GM12872 (cell line): ENCODE results near the gene TMEM214.

Source experiments
- TF ChIP-seq, protein P1 (sequence below): IDR thresholded peaks from 3 replicates; pipeline ENCODE4 v1.5.1; 2011; ENCODE audit warnings: low read depth, mild to moderate bottlenecking, low read length, moderate library complexity; ENCODE audit not compliant: insufficient read depth

The TMEM214 gene

DNA sequence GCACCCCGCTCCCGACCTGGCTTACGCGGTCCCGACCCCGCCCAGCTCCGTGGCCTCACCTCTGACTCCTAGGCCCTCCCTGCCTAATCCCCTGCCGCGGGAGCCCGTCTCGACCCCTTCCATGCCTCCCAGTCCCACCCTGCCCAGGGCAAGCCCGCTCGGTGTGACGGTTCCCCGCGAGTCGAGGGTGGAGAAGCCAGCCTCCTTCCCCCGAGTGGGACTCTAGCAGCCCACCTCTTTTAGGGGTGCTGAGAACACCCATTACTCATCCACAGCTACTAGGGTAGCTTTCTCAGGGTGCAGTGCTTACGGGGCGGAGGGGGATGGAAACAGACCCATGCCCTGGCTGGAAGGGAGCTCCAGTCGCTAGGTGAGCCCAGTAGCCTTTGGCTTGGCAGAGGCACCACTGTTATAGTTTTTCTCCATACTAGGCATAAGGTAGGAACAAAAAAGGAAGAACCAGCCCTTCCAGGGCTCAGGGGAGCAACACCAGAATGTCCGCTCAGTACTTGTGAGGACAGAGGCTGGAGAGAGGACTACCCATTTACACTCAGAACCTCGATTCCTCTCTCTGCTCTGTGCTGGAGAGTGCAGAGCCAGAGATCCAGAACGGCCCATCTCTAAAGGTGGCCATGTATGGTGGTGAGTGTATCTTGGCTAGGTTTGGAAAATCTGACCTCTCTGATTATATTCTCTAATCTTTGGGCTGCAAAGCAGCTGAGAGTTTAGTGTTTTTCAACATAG lies 19.3 kb downstream of the TMEM214 start:
- TF ChIP-seq, protein P1, sequence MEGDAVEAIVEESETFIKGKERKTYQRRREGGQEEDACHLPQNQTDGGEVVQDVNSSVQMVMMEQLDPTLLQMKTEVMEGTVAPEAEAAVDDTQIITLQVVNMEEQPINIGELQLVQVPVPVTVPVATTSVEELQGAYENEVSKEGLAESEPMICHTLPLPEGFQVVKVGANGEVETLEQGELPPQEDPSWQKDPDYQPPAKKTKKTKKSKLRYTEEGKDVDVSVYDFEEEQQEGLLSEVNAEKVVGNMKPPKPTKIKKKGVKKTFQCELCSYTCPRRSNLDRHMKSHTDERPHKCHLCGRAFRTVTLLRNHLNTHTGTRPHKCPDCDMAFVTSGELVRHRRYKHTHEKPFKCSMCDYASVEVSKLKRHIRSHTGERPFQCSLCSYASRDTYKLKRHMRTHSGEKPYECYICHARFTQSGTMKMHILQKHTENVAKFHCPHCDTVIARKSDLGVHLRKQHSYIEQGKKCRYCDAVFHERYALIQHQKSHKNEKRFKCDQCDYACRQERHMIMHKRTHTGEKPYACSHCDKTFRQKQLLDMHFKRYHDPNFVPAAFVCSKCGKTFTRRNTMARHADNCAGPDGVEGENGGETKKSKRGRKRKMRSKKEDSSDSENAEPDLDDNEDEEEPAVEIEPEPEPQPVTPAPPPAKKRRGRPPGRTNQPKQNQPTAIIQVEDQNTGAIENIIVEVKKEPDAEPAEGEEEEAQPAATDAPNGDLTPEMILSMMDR, result no peak

DNA sequence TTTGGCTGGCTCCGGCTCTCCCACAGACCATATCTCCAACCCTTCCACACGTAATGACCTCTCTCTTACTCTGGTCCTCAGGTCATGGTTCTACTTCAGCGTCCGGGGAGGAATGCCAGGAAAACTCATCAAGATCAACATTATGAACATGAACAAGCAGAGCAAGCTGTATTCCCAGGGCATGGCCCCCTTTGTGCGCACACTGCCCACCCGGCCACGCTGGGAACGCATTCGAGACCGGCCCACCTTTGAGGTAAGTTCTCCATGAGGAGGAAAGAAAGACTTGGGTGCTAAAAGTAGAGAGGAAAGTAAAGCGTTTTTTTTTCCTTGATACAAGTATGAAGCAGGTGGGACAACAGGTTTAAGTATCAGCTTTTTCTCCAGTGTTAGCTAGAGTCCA lies 20.6 kb downstream of the TMEM214 start:
- TF ChIP-seq, protein P1, result no peak

DNA sequence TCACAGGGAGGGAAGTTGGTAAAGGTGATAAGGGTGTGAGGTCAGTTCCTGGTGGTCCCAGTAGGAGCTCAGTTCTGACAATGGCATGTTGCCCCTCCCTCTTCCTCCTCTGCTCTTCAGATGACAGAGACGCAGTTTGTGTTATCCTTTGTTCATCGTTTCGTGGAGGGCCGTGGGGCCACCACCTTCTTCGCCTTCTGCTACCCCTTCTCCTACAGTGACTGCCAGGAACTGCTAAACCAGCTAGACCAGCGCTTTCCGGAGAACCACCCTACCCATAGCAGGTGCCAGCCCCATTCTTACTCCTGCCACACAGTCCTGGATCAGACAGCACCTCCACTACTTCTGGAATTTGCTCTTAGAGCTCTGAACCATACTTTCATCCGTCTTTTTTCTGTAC lies 21.0 kb downstream of the TMEM214 start:
- TF ChIP-seq, protein P1, result no peak

DNA sequence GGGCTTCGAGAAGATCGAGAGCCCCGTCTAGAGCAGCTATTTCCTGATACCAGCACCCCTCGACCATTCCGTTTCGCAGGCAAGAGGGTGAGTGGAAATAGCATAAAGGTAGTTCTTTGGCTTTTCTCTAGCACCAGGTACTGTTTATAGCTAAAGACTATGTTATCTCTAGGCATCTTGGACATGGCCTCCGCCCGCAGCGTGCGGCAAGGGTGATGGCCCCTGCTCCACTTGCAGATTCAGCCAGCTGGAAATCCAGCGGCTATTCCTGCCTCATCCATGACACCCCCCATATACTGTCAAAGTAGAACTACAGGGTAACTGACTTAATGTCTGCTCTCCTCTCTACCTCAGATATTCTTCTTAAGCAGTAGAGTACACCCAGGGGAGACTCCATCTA lies 22.0 kb downstream of the TMEM214 start:
- TF ChIP-seq, protein P1, result no peak

DNA sequence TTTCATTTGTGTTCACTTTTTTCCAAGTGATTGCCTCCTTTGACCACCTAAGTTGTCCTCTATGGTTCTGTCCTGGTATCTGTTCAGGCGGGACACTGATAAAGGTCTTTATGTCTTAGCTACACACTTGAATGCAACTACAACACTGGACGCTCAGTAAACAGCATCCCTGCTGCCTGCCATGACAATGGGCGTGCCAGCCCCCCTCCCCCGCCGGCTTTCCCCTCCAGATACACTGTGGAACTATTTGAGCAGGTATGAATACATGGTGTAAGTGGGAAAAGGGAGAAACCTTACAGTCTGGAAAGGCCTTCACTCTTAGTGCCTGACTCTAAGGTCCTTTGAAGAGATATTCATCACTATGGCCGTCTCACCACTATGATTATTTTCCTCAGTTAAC lies 24.4 kb downstream of the TMEM214 start:
- TF ChIP-seq, protein P1, result no peak

DNA sequence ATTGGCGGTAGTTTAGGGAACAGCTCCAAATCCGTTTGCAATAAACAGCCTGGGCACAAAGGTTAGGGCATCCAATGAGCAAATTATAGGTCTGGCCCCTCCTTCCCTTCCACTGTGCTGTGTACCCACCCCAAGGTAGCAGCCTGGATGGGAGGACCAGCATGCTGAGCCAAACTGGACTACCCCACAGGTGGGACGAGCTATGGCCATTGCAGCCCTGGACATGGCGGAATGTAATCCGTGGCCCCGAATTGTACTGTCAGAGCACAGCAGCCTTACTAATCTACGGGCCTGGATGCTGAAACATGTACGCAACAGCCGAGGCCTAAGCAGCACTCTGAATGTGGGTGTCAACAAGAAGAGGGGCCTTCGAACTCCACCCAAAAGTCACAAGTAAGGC lies 25.4 kb downstream of the TMEM214 start:
- TF ChIP-seq, protein P1, result no peak

DNA sequence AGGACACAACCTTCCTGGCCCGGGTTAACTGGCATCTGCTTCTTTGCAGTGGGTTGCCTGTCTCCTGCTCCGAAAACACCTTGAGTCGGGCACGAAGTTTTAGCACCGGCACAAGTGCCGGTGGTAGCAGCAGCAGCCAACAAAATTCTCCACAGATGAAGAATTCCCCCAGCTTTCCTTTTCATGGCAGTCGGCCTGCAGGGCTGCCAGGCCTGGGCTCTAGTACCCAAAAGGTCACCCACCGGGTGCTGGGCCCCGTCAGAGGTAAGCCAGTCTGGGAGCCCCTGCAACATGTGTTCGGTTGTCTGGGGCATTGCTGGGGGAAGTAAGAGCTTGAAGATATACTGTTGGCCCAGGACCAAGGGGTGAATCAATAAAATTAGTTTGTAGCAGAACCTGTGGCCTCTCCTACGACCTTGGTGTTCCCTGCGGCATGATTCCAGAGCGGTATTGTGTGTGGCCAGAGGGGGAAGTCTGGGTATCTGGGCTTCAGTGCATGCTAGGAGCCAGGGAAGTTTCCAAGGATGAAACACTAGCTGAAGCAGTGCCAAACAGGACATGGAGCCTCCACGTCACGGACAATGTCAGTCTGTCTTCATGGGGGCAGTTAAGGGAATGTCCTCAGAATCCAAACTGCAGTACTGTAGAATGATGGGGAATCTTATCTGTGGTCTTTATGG lies 26.5 kb downstream of the TMEM214 start:
- TF ChIP-seq, protein P1, result no peak
